Vagina (tissue), 2 donors: ENCODE data around the gene DDX54.
"Not testable (repeated sequence)": the region's sequence is repeated elsewhere in the genome, so short reads cannot be mapped to it uniquely, and the experiment has no call there.

Experiments
- CTCF ChIP-seq, 3 experiments: fragments of 450-650 bp in 2 of 3; fragments of 200-600 bp in 1 of 3; sonication (generic) in 1 of 3; IDR thresholded peaks; one replicate each; pipeline ENCODE4 v1.5.1; 2017 to 2019; ENCODE audit warnings: antibody characterized with exemption in 3 of 3, mild to moderate bottlenecking in 2 of 3, moderate library complexity in 2 of 3
- POLR2A ChIP-seq, 2 donors: fragments of 450-650 bp; IDR thresholded peaks; one replicate each; pipeline ENCODE4 v1.6.1; 2017; ENCODE audit warnings: antibody characterized with exemption in 2 of 2, mild to moderate bottlenecking in 2 of 2, moderate library complexity in 2 of 2
- POLR2AphosphoS5 ChIP-seq, 2 donors: sonication (generic); formaldehyde crosslinking; IDR thresholded peaks; one replicate each; pipeline ENCODE4 v1.9.0; 2017; ENCODE audit warnings: antibody characterized with exemption in 2 of 2, mild to moderate bottlenecking in 2 of 2, low read depth in 1 of 2; ENCODE audit not compliant: insufficient read depth in 1 of 2

GRCh38 chr12:113206802-113207201, 21.5 kb upstream of the DDX54 start:
- not testable (repeated sequence) for TF ChIP-seq POLR2A (IDR thresholded peaks at IDR 0.05); CTCF (IDR thresholded peaks at IDR 0.05); POLR2AphosphoS5 (IDR thresholded peaks at IDR 0.05; ENCODE audit: insufficient read depth in 1 of 2, low read depth in 1 of 2)
